KMS-11 (cell line): ENCODE data around the gene ACTL10.

Experiments used
- H2AFZ ChIP-seq: fragments of 200-600 bp; sonication (generic); 2 replicates; pipeline ENCODE4 v1.6.1; 2016; ENCODE audit warnings: antibody characterized with exemption, mixed run types, low read depth
- H3K27ac ChIP-seq: fragments of 200-600 bp; sonication (generic); 2 replicates; pipeline ENCODE4 v1.6.1; 2016; ENCODE audit warnings: mild to moderate bottlenecking, mixed run types
- H3K27me3 ChIP-seq: fragments of 200-600 bp; sonication (generic); 2 replicates; pipeline ENCODE4 v1.6.1; 2017; ENCODE audit warnings: mild to moderate bottlenecking, low read depth, mixed run types, moderate library complexity; ENCODE audit not compliant: insufficient read depth
- H3K36me3 ChIP-seq: fragments of 200-600 bp; sonication (generic); 2 replicates; pipeline ENCODE4 v1.6.1; 2017; ENCODE audit warnings: mild to moderate bottlenecking, mixed run types; ENCODE audit not compliant: insufficient read depth
- H3K4me1 ChIP-seq: fragments of 200-600 bp; sonication (generic); 2 replicates; pipeline ENCODE4 v1.6.1; 2016; ENCODE audit warnings: mild to moderate bottlenecking, low read depth, mixed run types; ENCODE audit not compliant: poor library complexity, severe bottlenecking
- H3K4me2 ChIP-seq: fragments of 200-600 bp; sonication (generic); 2 replicates; pipeline ENCODE4 v1.7.0; 2016; ENCODE audit warnings: mild to moderate bottlenecking, mixed run types
- H3K4me3 ChIP-seq: fragments of 200-600 bp; sonication (generic); IDR thresholded peaks from 2 replicates; pipeline ENCODE4 v1.6.1; 2017; ENCODE audit warnings: low read depth, low read length, mixed read lengths; ENCODE audit not compliant: insufficient read depth
- H3K79me2 ChIP-seq: fragments of 200-600 bp; sonication (generic); 2 replicates; pipeline ENCODE4 v1.6.1; 2016; ENCODE audit warnings: low read depth, mixed run types; ENCODE audit not compliant: insufficient read depth
- H3K9ac ChIP-seq: fragments of 200-600 bp; sonication (generic); 2 replicates; pipeline ENCODE4 v1.6.1; 2016; ENCODE audit warnings: mild to moderate bottlenecking, mixed run types
- H4K20me1 ChIP-seq: fragments of 200-600 bp; sonication (generic); 2 replicates; pipeline ENCODE4 v1.6.1; 2016; ENCODE audit warnings: mild to moderate bottlenecking, mixed run types; ENCODE audit not compliant: insufficient read depth
- TF ChIP-seq, protein P1 (sequence below): fragments of 200-600 bp; sonication (generic); conservative IDR thresholded peaks from 2 replicates; pipeline ENCODE4 v1.6.1; 2017; ENCODE audit warnings: low read depth, mild to moderate bottlenecking, antibody characterized with exemption, low read length, moderate library complexity, mixed read lengths

Gene ACTL10

DNA sequence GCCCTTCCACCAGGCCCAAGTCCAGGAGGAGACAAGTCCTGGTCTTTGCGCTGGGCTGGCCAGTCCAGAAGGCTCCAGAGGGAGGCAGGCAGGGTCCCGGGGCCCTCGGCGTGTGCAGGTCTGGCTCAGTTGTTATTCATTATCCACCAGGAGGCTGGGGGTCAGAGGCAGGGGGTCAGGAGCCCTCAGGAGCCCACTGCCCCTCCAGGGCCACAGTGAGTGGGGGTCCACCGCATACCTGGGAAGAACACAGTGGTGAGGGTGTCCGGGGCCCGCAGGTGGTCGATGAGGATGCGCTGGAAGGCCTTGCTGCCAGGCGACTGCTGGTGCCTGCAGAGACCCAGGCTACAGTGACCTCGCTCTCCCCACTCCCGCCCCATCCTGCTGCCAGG lies 9.0 kb upstream of the ACTL10 start:
- no peak overlapping the region for H3K4me2 ChIP-seq
- no peaks in the 10 kb centered on the region for H4K20me1 ChIP-seq
- H3K4me3 ChIP-seq: no peak overlapping the region
- no peak overlapping the region for H3K9ac ChIP-seq
- H3K4me1 ChIP-seq: peaks cover 28% of the 10 kb centered on the region
- no peak overlapping the region for H2AFZ ChIP-seq
- H3K27me3 ChIP-seq: no peaks in the 10 kb centered on the region
- H3K36me3 ChIP-seq: no peaks in the 10 kb centered on the region
- no peak overlapping the region for H3K27ac ChIP-seq
- TF ChIP-seq, protein P1, sequence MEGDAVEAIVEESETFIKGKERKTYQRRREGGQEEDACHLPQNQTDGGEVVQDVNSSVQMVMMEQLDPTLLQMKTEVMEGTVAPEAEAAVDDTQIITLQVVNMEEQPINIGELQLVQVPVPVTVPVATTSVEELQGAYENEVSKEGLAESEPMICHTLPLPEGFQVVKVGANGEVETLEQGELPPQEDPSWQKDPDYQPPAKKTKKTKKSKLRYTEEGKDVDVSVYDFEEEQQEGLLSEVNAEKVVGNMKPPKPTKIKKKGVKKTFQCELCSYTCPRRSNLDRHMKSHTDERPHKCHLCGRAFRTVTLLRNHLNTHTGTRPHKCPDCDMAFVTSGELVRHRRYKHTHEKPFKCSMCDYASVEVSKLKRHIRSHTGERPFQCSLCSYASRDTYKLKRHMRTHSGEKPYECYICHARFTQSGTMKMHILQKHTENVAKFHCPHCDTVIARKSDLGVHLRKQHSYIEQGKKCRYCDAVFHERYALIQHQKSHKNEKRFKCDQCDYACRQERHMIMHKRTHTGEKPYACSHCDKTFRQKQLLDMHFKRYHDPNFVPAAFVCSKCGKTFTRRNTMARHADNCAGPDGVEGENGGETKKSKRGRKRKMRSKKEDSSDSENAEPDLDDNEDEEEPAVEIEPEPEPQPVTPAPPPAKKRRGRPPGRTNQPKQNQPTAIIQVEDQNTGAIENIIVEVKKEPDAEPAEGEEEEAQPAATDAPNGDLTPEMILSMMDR: no peak
- no peaks in the 10 kb centered on the region for H3K79me2 ChIP-seq

GRCh38 chr20:33658510-33658909 lies 8.2 kb upstream of the ACTL10 start:
- Histone ChIP-seq H3K27me3 (no peaks in the 10 kb centered on the region), H3K27ac (no peak overlapping the region), H3K4me1 (peaks cover 25% of the 10 kb centered on the region), H3K9ac (no peak overlapping the region), H3K36me3 (no peaks in the 10 kb centered on the region), H2AFZ (no peak overlapping the region), H3K79me2 (no peaks in the 10 kb centered on the region), H3K4me2 (no peak overlapping the region), H3K4me3 (no peak overlapping the region), H4K20me1 (no peaks in the 10 kb centered on the region)
- TF ChIP-seq, protein P1: no peak

DNA sequence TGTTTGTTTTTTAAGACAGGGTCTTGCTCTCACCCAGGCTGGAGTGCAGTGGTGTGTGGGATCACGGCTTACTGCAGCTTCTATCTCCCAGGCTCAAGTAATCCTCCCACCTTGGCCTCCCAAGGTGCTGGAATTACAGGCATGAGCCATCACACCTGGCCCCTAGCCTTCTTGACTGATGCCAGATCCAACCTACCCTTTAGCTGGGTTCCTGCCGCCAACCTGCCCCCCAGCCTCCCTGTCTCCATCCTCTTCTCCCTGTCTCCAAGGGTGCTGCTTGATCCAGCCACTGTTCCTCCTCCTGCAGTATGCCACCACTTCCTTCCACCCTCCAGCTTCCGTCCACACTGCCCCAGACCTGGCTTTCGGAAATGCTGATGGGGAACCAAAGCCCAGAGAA lies 7.8 kb upstream of the ACTL10 start:
- Histone ChIP-seq H3K4me1 (peaks cover 21% of the 10 kb centered on the region), H3K79me2 (no peaks in the 10 kb centered on the region), H2AFZ (no peak overlapping the region), H3K36me3 (no peaks in the 10 kb centered on the region), H3K4me3 (no peak overlapping the region), H4K20me1 (no peaks in the 10 kb centered on the region), H3K27ac (no peak overlapping the region), H3K4me2 (no peak overlapping the region), H3K27me3 (no peaks in the 10 kb centered on the region), H3K9ac (no peak overlapping the region)
- TF ChIP-seq, protein P1: no peak

- no peak overlapping the region for H3K4me2 ChIP-seq
- no peak overlapping the region for H3K9ac ChIP-seq
- H2AFZ ChIP-seq: no peak overlapping the region
- H4K20me1 ChIP-seq: no peaks in the 10 kb centered on the region
- H3K27ac ChIP-seq: no peak overlapping the region
- H3K4me1 ChIP-seq: peaks cover 21% of the 10 kb centered on the region
- H3K79me2 ChIP-seq: no peaks in the 10 kb centered on the region
- no peaks in the 10 kb centered on the region for H3K36me3 ChIP-seq
- TF ChIP-seq, protein P1: no peak
- H3K4me3 ChIP-seq: no peak overlapping the region
- no peaks in the 10 kb centered on the region for H3K27me3 ChIP-seq
These were observed 7.3 kb upstream of the ACTL10 start for GRCh38 chr20:33659341-33660034.
